Glutamatergic neuron (in vitro differentiated cells): ENCODE data around the gene TMEM198. TPM values are rescaled to one million over a fixed set of nuclear protein-coding genes. Genes with fewer than 3 reads are reported as not detected.

Experiments used
- DNase-seq: peaks from one replicate; pipeline ENCODE4 v3.0.0; 2022
- H3K27ac Mint-ChIP-seq: one replicate; pipeline ENCODE4 v1.8.0; 2020; ENCODE audit warnings: mild to moderate bottlenecking, mixed read lengths, inconsistent platforms; ENCODE audit not compliant: unreplicated experiment
- H3K27me3 Mint-ChIP-seq: one replicate; pipeline ENCODE4 v1.8.0; 2020; ENCODE audit warnings: mild to moderate bottlenecking, moderate library complexity, mixed read lengths, inconsistent platforms; ENCODE audit not compliant: unreplicated experiment
- H3K36me3 Mint-ChIP-seq: one replicate; pipeline ENCODE4 v1.8.0; 2020; ENCODE audit warnings: mild to moderate bottlenecking, mixed read lengths, inconsistent platforms; ENCODE audit not compliant: unreplicated experiment
- H3K4me1 Mint-ChIP-seq: one replicate; pipeline ENCODE4 v1.8.0; 2020; ENCODE audit warnings: mild to moderate bottlenecking, low read depth, mixed read lengths, inconsistent platforms; ENCODE audit not compliant: unreplicated experiment
- H3K4me3 Mint-ChIP-seq: one replicate; pipeline ENCODE4 v1.8.0; 2020; ENCODE audit warnings: mild to moderate bottlenecking, mixed read lengths, inconsistent platforms; ENCODE audit not compliant: unreplicated experiment
- H3K9me3 Mint-ChIP-seq: one replicate; pipeline ENCODE4 v1.8.0; 2020; ENCODE audit warnings: mild to moderate bottlenecking, moderate library complexity, mixed read lengths, inconsistent platforms; ENCODE audit not compliant: unreplicated experiment
- total RNA-seq: library from RNA; stranded (reverse); fragmentation: NEBNext Ultra II Directional; extraction: Animal tissue kit (Norgen Biotek cat#: 25700); gene quantifications from one replicate; pipeline ENCODE4 v1.2.1, GENCODE V29; 2021; ENCODE audit not compliant: unreplicated experiment
- TF ChIP-seq, protein P1 (sequence below): fragments of 200-600 bp; sonication (generic); IDR thresholded peaks from one replicate; pipeline ENCODE4 v1.5.0; 2021; ENCODE audit not compliant: partially characterized antibody, unreplicated experiment

TMEM198 gene
- total RNA-seq, 1 donor from 2014 or later, result 40.9 TPM

GRCh38 chr2:219547621-219548020 lies 3.8 kb downstream of the TMEM198 start:
- Mint-ChIP-seq H3K27me3 (peaks cover 21% of the 10 kb centered on the region), H3K4me1 (peaks cover 15% of the 10 kb centered on the region)
- DNase-seq, result no peak

GRCh38 chr2:219548990-219549389 lies 5.2 kb downstream of the TMEM198 start:
- Mint-ChIP-seq H3K27ac (no peak overlapping the region), H3K36me3 (peaks cover 19% of the 10 kb centered on the region), H3K27me3 (peaks cover 28% of the 10 kb centered on the region)

More at GRCh38 chr2:219547621-219548020, 3.8 kb downstream of the TMEM198 start:
- TF ChIP-seq, protein P1, sequence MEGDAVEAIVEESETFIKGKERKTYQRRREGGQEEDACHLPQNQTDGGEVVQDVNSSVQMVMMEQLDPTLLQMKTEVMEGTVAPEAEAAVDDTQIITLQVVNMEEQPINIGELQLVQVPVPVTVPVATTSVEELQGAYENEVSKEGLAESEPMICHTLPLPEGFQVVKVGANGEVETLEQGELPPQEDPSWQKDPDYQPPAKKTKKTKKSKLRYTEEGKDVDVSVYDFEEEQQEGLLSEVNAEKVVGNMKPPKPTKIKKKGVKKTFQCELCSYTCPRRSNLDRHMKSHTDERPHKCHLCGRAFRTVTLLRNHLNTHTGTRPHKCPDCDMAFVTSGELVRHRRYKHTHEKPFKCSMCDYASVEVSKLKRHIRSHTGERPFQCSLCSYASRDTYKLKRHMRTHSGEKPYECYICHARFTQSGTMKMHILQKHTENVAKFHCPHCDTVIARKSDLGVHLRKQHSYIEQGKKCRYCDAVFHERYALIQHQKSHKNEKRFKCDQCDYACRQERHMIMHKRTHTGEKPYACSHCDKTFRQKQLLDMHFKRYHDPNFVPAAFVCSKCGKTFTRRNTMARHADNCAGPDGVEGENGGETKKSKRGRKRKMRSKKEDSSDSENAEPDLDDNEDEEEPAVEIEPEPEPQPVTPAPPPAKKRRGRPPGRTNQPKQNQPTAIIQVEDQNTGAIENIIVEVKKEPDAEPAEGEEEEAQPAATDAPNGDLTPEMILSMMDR, result no peak
- Mint-ChIP-seq H3K4me3 (no peak overlapping the region), H3K36me3 (peaks cover 19% of the 10 kb centered on the region), H3K27ac (no peak overlapping the region), H3K9me3 (peaks cover 25% of the 10 kb centered on the region)

GRCh38 chr2:219549619-219550018 lies 5.8 kb downstream of the TMEM198 start:
- Mint-ChIP-seq H3K36me3 (peaks cover 16% of the 10 kb centered on the region), H3K27ac (no peak overlapping the region), H3K27me3 (peaks cover 26% of the 10 kb centered on the region)

More at GRCh38 chr2:219548990-219549389, 5.2 kb downstream of the TMEM198 start:
- H3K9me3 Mint-ChIP-seq, result peaks cover 28% of the 10 kb centered on the region
- H3K4me1 Mint-ChIP-seq, result peaks cover 15% of the 10 kb centered on the region
- H3K4me3 Mint-ChIP-seq, result no peak overlapping the region
- TF ChIP-seq, protein P1, result no peak
- DNase-seq, result no peak

DNA sequence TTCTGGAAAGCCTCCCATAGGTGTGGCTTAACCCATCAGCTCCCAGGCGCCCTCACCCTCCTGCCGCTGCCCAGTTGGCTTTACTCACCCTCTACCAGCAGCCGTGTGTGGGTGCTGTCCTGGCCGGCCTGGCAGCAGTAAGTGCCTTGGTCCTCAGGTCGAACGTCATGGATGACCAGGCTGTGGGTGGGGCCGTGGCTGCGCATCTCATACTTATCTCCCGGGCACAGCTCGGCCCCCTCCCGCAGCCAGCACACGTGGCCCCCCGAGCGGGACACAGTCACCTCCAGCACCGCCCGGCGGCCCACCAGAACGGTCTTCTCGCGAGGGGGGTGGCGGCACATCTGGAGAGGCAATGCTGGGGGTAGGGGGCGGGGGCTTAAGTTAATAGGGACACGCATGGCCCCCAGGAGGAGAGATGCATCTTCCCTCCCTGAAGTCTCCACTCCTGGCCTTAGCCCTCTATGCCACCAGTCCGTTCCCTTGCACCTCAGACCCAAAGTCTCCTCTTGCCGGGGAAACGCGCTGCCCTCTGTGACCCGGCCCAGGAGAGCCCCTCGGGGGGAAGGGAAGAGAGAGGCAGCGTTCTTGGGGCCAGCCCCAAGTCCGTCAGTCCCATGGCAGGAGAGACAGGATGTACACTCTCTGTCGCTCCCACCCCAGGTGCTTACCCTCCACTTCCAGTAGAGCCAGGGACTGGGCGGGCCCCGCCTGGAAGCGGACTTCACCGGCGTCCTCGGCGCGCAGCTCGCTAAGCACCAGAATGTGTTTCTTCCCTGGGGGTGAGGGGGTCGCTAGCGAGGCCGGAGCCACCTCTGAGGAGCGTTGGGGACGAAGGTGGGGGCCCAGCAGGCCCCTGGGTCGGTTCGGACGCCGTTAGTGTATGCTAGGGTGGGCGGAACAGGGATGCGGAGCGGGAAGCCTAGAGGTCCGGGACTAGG lies 7.9 kb downstream of the TMEM198 start:
- Mint-ChIP-seq H3K27me3 (peaks cover 22% of the 10 kb centered on the region), H3K27ac (peak overlapping the region; percentile 8)

More at GRCh38 chr2:219549619-219550018, 5.8 kb downstream of the TMEM198 start:
- H3K4me3 Mint-ChIP-seq, result no peak overlapping the region
- H3K9me3 Mint-ChIP-seq, result peaks cover 23% of the 10 kb centered on the region
- TF ChIP-seq, protein P1, result no peak
- H3K4me1 Mint-ChIP-seq, result peaks cover 12% of the 10 kb centered on the region
- DNase-seq, result no peak

More for the DNA sequence above, 7.9 kb downstream of the TMEM198 start:
- TF ChIP-seq, protein P1, result no peak
- Mint-ChIP-seq H3K36me3 (peaks cover 12% of the 10 kb centered on the region), H3K9me3 (peaks cover 16% of the 10 kb centered on the region), H3K4me3 (peak overlapping the region; percentile 82), H3K4me1 (peaks cover 3% of the 10 kb centered on the region)
- DNase-seq, result peak; percentile 57
